ENCODE measurements around the gene SEMA4D.

DNA sequence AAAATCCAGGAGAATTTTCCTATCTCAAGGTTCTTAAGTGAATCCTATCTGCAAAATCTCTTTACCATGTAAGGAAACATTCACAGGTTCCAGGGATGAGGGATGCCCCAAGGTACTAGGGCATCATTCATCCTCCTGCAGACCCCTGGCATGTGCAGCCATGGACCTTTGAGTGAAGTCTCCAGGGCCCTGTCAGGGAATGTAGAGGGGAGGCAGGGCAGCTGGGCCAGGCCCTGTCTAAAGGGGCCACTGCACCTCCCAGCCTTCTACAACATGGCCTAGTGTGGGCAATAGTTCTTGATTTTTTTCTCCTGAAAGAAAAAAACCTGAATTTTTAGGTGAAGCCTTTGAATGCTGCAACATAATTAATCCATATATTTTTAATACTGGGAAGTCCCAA lies 63.3 kb downstream of the SEMA4D start:
- TF ChIP-seq, protein P1, sequence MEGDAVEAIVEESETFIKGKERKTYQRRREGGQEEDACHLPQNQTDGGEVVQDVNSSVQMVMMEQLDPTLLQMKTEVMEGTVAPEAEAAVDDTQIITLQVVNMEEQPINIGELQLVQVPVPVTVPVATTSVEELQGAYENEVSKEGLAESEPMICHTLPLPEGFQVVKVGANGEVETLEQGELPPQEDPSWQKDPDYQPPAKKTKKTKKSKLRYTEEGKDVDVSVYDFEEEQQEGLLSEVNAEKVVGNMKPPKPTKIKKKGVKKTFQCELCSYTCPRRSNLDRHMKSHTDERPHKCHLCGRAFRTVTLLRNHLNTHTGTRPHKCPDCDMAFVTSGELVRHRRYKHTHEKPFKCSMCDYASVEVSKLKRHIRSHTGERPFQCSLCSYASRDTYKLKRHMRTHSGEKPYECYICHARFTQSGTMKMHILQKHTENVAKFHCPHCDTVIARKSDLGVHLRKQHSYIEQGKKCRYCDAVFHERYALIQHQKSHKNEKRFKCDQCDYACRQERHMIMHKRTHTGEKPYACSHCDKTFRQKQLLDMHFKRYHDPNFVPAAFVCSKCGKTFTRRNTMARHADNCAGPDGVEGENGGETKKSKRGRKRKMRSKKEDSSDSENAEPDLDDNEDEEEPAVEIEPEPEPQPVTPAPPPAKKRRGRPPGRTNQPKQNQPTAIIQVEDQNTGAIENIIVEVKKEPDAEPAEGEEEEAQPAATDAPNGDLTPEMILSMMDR (IDR thresholded peaks at IDR 0.05; ENCODE audit: low read length) = no peak
- no peak for TF ChIP-seq EZH2 (IDR thresholded peaks at IDR 0.05; ENCODE audit: borderline replicate concordance, low read length)

All from OCI-LY1 (cell line).